Kidney (tissue), 14 donors: ENCODE data around the gene TGIF1. TPM values are rescaled to one million over a fixed set of nuclear protein-coding genes. Genes with fewer than 3 reads are reported as not detected.

Experiments
- DNase-seq, 5 donors: peaks; one replicate each; pipeline ENCODE4 v3.0.0-alpha.2; 2013 to 2020
- FAIRE-seq: peaks from 2 replicates; lab custom pipeline; 2012; peaks lifted over from hg19 to GRCh38; lab: Jason Lieb, UNC
- H3K27ac ChIP-seq, 2 donors: one replicate each; pipeline ENCODE4 v1.7.0; 2013; ENCODE audit warnings: low read depth in 2 of 2, low read length in 2 of 2, inconsistent platforms in 1 of 2
- H3K27me3 ChIP-seq: one replicate; pipeline ENCODE4 v1.7.1; 2013; ENCODE audit warnings: low read length, inconsistent platforms; ENCODE audit not compliant: control insufficient read depth, insufficient read depth
- H3K36me3 ChIP-seq, 3 donors: one replicate each; pipeline versions ENCODE4 v1.7.0 to v1.7.1; 2013; ENCODE audit warnings: low read length in 3 of 3, control low read depth in 1 of 3, inconsistent platforms in 1 of 3; ENCODE audit not compliant: insufficient read depth in 3 of 3, control insufficient read depth in 2 of 3
- H3K4me1 ChIP-seq, 3 donors: one replicate each; pipeline versions ENCODE4 v1.7.0 to v1.7.1; 2013; ENCODE audit warnings: low read length in 3 of 3, inconsistent platforms in 1 of 3, low read depth in 1 of 3; ENCODE audit not compliant: control insufficient read depth in 2 of 3, insufficient read depth in 2 of 3
- H3K4me3 ChIP-seq, 3 donors: one replicate each; pipeline versions ENCODE4 v1.7.0 to v1.8.1; 2013; ENCODE audit warnings: low read length in 3 of 3, control low read depth in 1 of 3, inconsistent platforms in 1 of 3
- H3K9ac ChIP-seq, 3 donors: one replicate each; pipeline versions ENCODE4 v1.7.0 to v1.7.1; 2013; ENCODE audit warnings: low read length in 3 of 3, control low read depth in 1 of 3, inconsistent platforms in 1 of 3
- H3K9me3 ChIP-seq, 3 donors: one replicate each; pipeline versions ENCODE4 v1.7.0 to v1.7.1; 2013; ENCODE audit warnings: low read length in 3 of 3, control low read depth in 1 of 3, inconsistent platforms in 1 of 3; ENCODE audit not compliant: control insufficient read depth in 2 of 3, insufficient read depth in 1 of 3
- CTCF ChIP-seq: IDR thresholded peaks from 3 replicates; pipeline ENCODE4 v1.5.1; 2012; ENCODE audit warnings: mild to moderate bottlenecking, moderate library complexity, borderline replicate concordance; ENCODE audit not compliant: insufficient read depth; ENCODE audit errors: extremely low read depth
- intact Hi-C: fragments of 100-400 bp; cut with DNase I; formaldehyde crosslinking; loops from one replicate; pipeline ENCODE4 v1.11.1; 2022
- polyA plus RNA-seq: library from polyadenylated mRNA; stranded (reverse); fragments of 350-450 nt; fragmentation: Illumina TruSeq; extraction: RNeasy Lipid Tissue Mini Kit (QIAGEN cat#74804); gene quantifications from one replicate; pipeline ENCODE4 v1.2.3, GENCODE V29; 2014; ENCODE audit warnings: low read depth, low replicate concordance; ENCODE audit not compliant: insufficient read depth
- total RNA-seq: library from RNA; stranded (reverse); fragmentation: NEBNext Ultra II Directional; extraction: Animal tissue kit (Norgen Biotek cat#: 25700); gene quantifications from one replicate; pipeline ENCODE4 v1.2.1, GENCODE V29; 2021
- donor health status: control.
- donor health status: control.
- donor health status: control.
- donor health status: control.
- donor health status: control.
- donor health status: DM: yes; HTN: yes; CAD: no.
- donor health status: Normal renal cell carcinoma (clear cell type).

Gene TGIF1
- total and polyA plus RNA-seq, 2 donors from 2014 or later: 38.5 to 93.8 TPM

- intact Hi-C loops: no loop called here
- H3K36me3 ChIP-seq: no peaks in the 10 kb centered on the region
- no peak overlapping the region for H3K9ac ChIP-seq
- DNase-seq (no peak), FAIRE-seq (no peak)
- no peaks in the 10 kb centered on the region for H3K27me3 ChIP-seq
- no peaks in the 10 kb centered on the region for H3K9me3 ChIP-seq
- H3K4me1 ChIP-seq: no peaks in the 10 kb centered on the region
- H3K4me3 ChIP-seq: no peak overlapping the region
- no peak for TF ChIP-seq CTCF
- no peak overlapping the region for H3K27ac ChIP-seq
Measured at GRCh38 chr18:3425030-3425429, 24.9 kb upstream of the TGIF1 start.

DNA sequence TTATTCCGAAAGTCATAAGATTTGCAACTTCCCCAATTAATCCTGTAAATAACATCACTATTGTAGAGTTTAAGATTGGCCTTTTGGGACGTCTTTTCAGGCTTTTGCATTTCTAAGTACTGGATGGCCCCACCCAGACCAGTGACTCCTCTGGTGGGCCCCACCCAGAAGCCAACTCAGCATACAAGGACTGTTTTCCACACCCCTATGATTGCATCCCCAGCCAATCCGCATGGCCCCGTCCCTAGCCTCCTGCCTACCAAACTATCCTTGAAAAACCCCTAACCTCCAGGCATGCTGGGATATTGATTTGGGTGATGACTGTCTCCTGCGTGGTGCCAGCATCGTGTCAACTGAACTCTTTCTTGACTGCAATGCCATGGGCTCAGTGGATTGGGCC, 24.5 kb upstream of the TGIF1 start:
- no peaks in the 10 kb centered on the region for H3K4me1 ChIP-seq
- H3K4me3 ChIP-seq: no peak overlapping the region
- no peaks in the 10 kb centered on the region for H3K9me3 ChIP-seq
- H3K36me3 ChIP-seq: no peaks in the 10 kb centered on the region
- TF ChIP-seq CTCF: no peak
- no peak overlapping the region for H3K9ac ChIP-seq
- no peak overlapping the region for H3K27ac ChIP-seq
- FAIRE-seq: no peak
- H3K27me3 ChIP-seq: no peaks in the 10 kb centered on the region
- no peak for DNase-seq
- intact Hi-C loops: no loop called here

- H3K27me3 ChIP-seq: no peaks in the 10 kb centered on the region
- no peaks in the 10 kb centered on the region for H3K36me3 ChIP-seq
- FAIRE-seq (no peak), DNase-seq (no peak)
- TF ChIP-seq CTCF: no peak
- H3K9ac ChIP-seq: no peak overlapping the region
- H3K4me3 ChIP-seq: no peak overlapping the region
- intact Hi-C loops: no loop called here
- H3K27ac ChIP-seq: no peak overlapping the region
- H3K4me1 ChIP-seq: no peaks in the 10 kb centered on the region
- no peaks in the 10 kb centered on the region for H3K9me3 ChIP-seq
Measured at GRCh38 chr18:3426074-3426473, 23.9 kb upstream of the TGIF1 start.

- H3K4me1 ChIP-seq: no peaks in the 10 kb centered on the region
- no peak for TF ChIP-seq CTCF
- intact Hi-C loops: no loop called here
- no peak for FAIRE-seq
- no peak for DNase-seq
- no peak overlapping the region for H3K27ac ChIP-seq
- no peaks in the 10 kb centered on the region for H3K9me3 ChIP-seq
- H3K9ac ChIP-seq: no peak overlapping the region
- no peaks in the 10 kb centered on the region for H3K27me3 ChIP-seq
- no peaks in the 10 kb centered on the region for H3K36me3 ChIP-seq
- H3K4me3 ChIP-seq: no peak overlapping the region
Measured at GRCh38 chr18:3427944-3428343, 22.0 kb upstream of the TGIF1 start.
